PC-3 (cell line): ENCODE data around the gene TCTN2. TPM values are rescaled to one million over a fixed set of nuclear protein-coding genes. Genes with fewer than 3 reads are reported as not detected.

Experiments
- ATAC-seq: fragments of 200-7000 bp; cut with Tn5 transposase; 2 replicates; pipeline ENCODE4 v1.9.1; 2020; ENCODE audit warnings: mild to moderate bottlenecking, moderate library complexity
- BruUV-seq: library from RNA; stranded (reverse); fragments of 400-500 nt; replicated peaks from 2 replicates; lab custom pipeline; 2021; lab: Mats Ljungman, UMichigan
- CTCF ChIA-PET: fragments of 300-600 bp; sonication (Branson Sonifier 250); formaldehyde crosslinking; loops from one replicate; lab custom pipeline; 2022; ENCODE audit warnings: antibody characterized with exemption; lab: Charles Lee
- POLR2A ChIA-PET: fragments of 300-600 bp; sonication (Branson Sonifier 250); formaldehyde crosslinking; loops from one replicate; lab custom pipeline; 2022; ENCODE audit warnings: antibody characterized with exemption; ENCODE audit not compliant: unreplicated experiment; lab: Charles Lee
- DNase-seq: peaks from one replicate; pipeline ENCODE4 v3.0.0-alpha.2; 2015
- H2AFZ ChIP-seq: fragments of 300-600 bp; sonication (generic); 2 replicates; pipeline ENCODE4 v1.6.0; 2016; ENCODE audit warnings: antibody characterized with exemption, low read length
- H3F3A ChIP-seq: fragments of 300-600 bp; sonication (generic); one replicate; pipeline ENCODE4 v1.6.0; 2017; ENCODE audit warnings: antibody characterized with exemption, low read length, control low read depth, mild to moderate bottlenecking; ENCODE audit not compliant: unreplicated experiment
- H3K27ac ChIP-seq: fragments of 300-600 bp; sonication (generic); 2 replicates; pipeline ENCODE4 v1.5.1; 2016; ENCODE audit warnings: mild to moderate bottlenecking, low read length
- H3K27me3 ChIP-seq: fragments of 300-600 bp; sonication (generic); 2 replicates; pipeline ENCODE4 v1.6.1; 2016; ENCODE audit warnings: low read length, mixed read lengths
- H3K36me3 ChIP-seq: fragments of 300-600 bp; sonication (generic); 2 replicates; pipeline ENCODE4 v1.6.1; 2016; ENCODE audit warnings: low read depth, mixed run types, low read length, mixed read lengths
- H3K4me1 ChIP-seq: fragments of 300-600 bp; sonication (generic); 2 replicates; pipeline ENCODE4 v1.5.1; 2016; ENCODE audit warnings: low read length; ENCODE audit not compliant: insufficient read depth
- H3K4me2 ChIP-seq: fragments of 300-600 bp; sonication (generic); 2 replicates; pipeline ENCODE4 v1.6.0; 2016; ENCODE audit warnings: low read length
- H3K4me3 ChIP-seq: fragments of 300-600 bp; sonication (generic); 2 replicates; pipeline ENCODE4 v1.5.1; 2016; ENCODE audit warnings: mild to moderate bottlenecking, low read length, mixed read lengths
- H3K79me2 ChIP-seq: fragments of 300-600 bp; sonication (generic); 2 replicates; pipeline ENCODE4 v1.6.1; 2017; ENCODE audit warnings: low read length, mixed read lengths
- H3K9ac ChIP-seq: fragments of 300-600 bp; sonication (generic); 2 replicates; pipeline ENCODE4 v1.6.0; 2016; ENCODE audit warnings: mild to moderate bottlenecking, low read length
- H3K9me2 ChIP-seq: fragments of 300-600 bp; sonication (generic); replicated peaks from 2 replicates; pipeline ENCODE4 v1.6.1; 2016; ENCODE audit warnings: mixed run types, low read length, mixed read lengths
- H3K9me3 ChIP-seq: fragments of 300-600 bp; sonication (generic); 2 replicates; pipeline ENCODE4 v1.6.1; 2016; ENCODE audit warnings: low read length, mixed read lengths
- H4K20me1 ChIP-seq: fragments of 300-600 bp; sonication (generic); 2 replicates; pipeline ENCODE4 v1.6.1; 2016; ENCODE audit warnings: low read length, mixed read lengths
- CTCF ChIP-seq: fragments of 300-600 bp; sonication (generic); conservative IDR thresholded peaks from 2 replicates; pipeline ENCODE4 v1.5.1; 2017; ENCODE audit warnings: antibody characterized with exemption, low read depth, mild to moderate bottlenecking, low read length
- EZH2 ChIP-seq: fragments of 300-600 bp; sonication (generic); IDR thresholded peaks from one replicate; pipeline ENCODE4 v1.6.1; 2017; ENCODE audit warnings: antibody characterized with exemption, mild to moderate bottlenecking, low read length; ENCODE audit not compliant: unreplicated experiment
- EZH2phosphoT487 ChIP-seq: fragments of 300-600 bp; sonication (generic); IDR thresholded peaks from 2 replicates; pipeline ENCODE4 v1.6.1; 2018; ENCODE audit warnings: mild to moderate bottlenecking, antibody characterized with exemption, low read length, borderline replicate concordance
- intact Hi-C: fragments of 100-400 bp; cut with micrococcal nuclease; formaldehyde crosslinking; loops from 2 replicates; pipeline ENCODE4 v1.9.0; 2023
- total RNA-seq: library from RNA; depleted of rRNA; stranded (reverse); fragments of >200 nt; gene quantifications from 2 replicates; pipeline ENCODE4 v1.2.3, GENCODE V29; 2014

Gene TCTN2
- total RNA-seq, 1 experiment from 2014 or later: 15.8 TPM

GRCh38 chr12:123648401-123648800 is 22.5 kb upstream of the TCTN2 start:
- no peak for DNase-seq
- Histone ChIP-seq H3K4me1 (no peaks in the 10 kb centered on the region), H3K4me2 (no peak overlapping the region), H3K9me3 (no peaks in the 10 kb centered on the region), H3K9me2 (no peaks in the 10 kb centered on the region), H3F3A (no peaks in the 10 kb centered on the region), H3K36me3 (peaks cover 32% of the 10 kb centered on the region), H2AFZ (no peak overlapping the region), H4K20me1 (no peaks in the 10 kb centered on the region), H3K79me2 (no peaks in the 10 kb centered on the region), H3K4me3 (no peak overlapping the region), H3K27me3 (no peaks in the 10 kb centered on the region), H3K9ac (no peak overlapping the region), H3K27ac (no peak overlapping the region)
- ChIA-PET POLR2A (no interaction called here), CTCF (no interaction called here)
- no peak for TF ChIP-seq EZH2
- TF ChIP-seq CTCF: no peak
- intact Hi-C loops: no loop called here
- ATAC-seq: no peak
- BruUV-seq: no TSS peak

DNA sequence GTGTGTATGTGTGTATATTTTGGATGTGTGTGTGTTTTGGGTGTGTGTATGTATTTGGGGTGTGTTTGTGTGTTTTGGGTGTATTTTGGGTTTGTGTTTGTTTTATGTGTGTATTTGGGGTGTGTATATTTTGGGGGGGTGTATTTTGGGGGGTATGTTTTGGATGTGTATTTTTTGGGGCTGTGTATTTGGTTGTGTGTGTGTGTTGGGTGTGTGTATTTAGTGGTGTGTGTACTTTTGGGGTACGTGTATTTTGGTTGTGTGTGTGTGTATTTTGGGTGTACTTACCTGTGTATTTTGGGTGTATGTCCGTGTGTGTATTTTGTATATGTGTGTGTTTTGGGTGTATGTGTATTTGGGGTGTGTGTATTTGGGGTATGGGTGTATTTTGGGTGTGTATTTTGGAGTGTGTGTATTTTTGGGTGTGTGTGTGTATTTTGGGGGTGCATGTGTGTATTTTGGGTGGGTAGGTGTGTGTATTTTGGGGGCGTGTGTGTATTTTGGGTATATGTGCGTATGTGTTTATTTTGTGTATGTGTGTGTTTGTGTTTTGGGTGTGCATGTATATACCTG is 16.7 kb upstream of the TCTN2 start:
- Histone ChIP-seq H3K79me2 (no peaks in the 10 kb centered on the region), H3K4me3 (no peak overlapping the region), H3K4me1 (peaks cover under 1% of the 10 kb centered on the region; the same call in 1 of the 2 replicates), H3K9ac (no peak overlapping the region), H3K9me3 (no peaks in the 10 kb centered on the region), H3F3A (no peaks in the 10 kb centered on the region), H3K27ac (no peak overlapping the region), H3K27me3 (no peaks in the 10 kb centered on the region), H3K9me2 (no peaks in the 10 kb centered on the region), H3K36me3 (peaks cover 27% of the 10 kb centered on the region), H4K20me1 (no peaks in the 10 kb centered on the region), H2AFZ (no peak overlapping the region), H3K4me2 (no peak overlapping the region)
- ATAC-seq: no peak
- BruUV-seq: no TSS peak
- intact Hi-C loops: no loop called here
- ChIA-PET POLR2A (interaction anchor here (0.8 kb wide), 1 partner anchor 58 kb away, joined by 17 read pairs; no protein-coding TSS in a partner anchor), CTCF (no interaction called here)
- no peak for DNase-seq
- TF ChIP-seq EZH2 (no peak), CTCF (no peak), EZH2phosphoT487 (no peak)

DNA sequence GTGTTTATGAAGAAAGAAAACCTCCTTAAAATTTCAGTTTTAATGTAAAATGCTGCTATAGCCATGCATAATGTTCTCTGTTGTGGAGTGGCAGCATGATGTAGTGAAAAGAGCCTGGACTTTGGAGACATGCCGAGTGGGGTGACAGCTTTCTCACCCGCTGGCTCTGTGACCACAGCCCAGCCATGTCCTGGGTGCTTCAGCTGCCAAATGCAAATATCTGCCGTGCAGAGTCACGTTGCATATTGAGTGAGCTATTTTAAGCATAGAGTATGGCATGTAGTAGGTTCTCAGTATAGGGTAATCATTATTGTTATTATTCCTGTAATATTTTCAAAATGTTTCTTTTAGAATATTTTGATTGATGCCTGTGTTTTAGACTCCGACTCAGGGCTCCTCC is 15.5 kb upstream of the TCTN2 start:
- CTCF ChIA-PET: no interaction called here
- DNase-seq: no peak

More for the DNA sequence above, 15.5 kb upstream of the TCTN2 start:
- Histone ChIP-seq H3K27me3 (no peaks in the 10 kb centered on the region), H3K27ac (no peak overlapping the region), H3K9ac (no peak overlapping the region), H3K9me2 (no peaks in the 10 kb centered on the region), H3K4me3 (no peak overlapping the region), H3K36me3 (peaks cover 24% of the 10 kb centered on the region), H3K79me2 (no peaks in the 10 kb centered on the region), H3K4me1 (peaks cover 11% of the 10 kb centered on the region), H4K20me1 (no peaks in the 10 kb centered on the region), H3F3A (peaks cover 10% of the 10 kb centered on the region), H3K9me3 (no peaks in the 10 kb centered on the region), H2AFZ (no peak overlapping the region), H3K4me2 (no peak overlapping the region)
- POLR2A ChIA-PET: no interaction called here
- no peak for TF ChIP-seq EZH2phosphoT487
- TF ChIP-seq CTCF: no peak
- no peak for TF ChIP-seq EZH2
- no TSS peak for BruUV-seq
- intact Hi-C loops: no loop called here
- no peak for ATAC-seq
